Stimulated activated CD8-positive, alpha-beta memory T cell treated with anti-CD3 and anti-CD28 coated beads, Interleukin-4, amount 100 ng/mL, for 1 hour (primary cell): ENCODE results near the gene TRAF1.
A peak's percentile ranks its signal among the peaks of the same experiment; 100 is the strongest.

Experiments
- DNase-seq, 2 donors: peaks; one replicate each; pipeline ENCODE4 v3.0.0-alpha.2; 2020; ENCODE audit warnings: low read depth in 2 of 2, low spot score in 1 of 2

The TRAF1 gene

GRCh38 chr9:120890320-120891244 is 36.0 kb downstream of the TRAF1 start:
- DNase-seq: no peak

DNA sequence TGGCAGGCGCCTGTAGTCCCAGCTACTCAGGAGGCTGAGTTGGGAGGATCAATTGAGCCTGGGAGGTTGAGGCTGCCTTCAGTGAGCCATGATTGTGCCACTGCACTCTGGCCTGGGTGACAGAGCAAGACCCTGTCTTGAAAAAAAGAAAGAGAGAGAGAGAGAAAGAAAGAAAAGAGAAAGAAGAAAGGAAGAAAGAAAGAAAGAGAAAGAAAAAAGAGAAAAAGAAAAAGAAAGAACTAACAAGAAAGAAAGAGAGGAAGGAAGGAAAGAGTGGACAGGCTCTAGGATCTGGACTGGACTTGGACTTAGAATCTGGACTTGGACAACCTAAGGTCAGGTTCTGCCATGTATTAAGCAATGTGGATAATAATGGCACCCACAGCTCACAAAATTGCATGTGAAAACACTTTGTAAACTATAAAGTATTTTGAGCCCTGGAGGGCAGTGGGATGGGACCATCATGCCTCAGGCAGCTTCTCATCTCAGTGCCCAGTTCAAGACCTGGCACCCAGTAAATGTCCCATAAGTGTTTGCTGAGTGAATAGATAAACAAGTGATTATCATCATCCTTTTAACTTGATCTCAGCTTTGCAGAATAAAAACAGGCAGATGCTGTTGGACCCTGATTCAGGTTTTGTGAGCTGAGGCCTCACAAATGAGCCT is 36.9 kb downstream of the TRAF1 start:
- DNase-seq: no peak

GRCh38 chr9:120888626-120889025 is 38.0 kb downstream of the TRAF1 start:
- no peak for DNase-seq

DNA sequence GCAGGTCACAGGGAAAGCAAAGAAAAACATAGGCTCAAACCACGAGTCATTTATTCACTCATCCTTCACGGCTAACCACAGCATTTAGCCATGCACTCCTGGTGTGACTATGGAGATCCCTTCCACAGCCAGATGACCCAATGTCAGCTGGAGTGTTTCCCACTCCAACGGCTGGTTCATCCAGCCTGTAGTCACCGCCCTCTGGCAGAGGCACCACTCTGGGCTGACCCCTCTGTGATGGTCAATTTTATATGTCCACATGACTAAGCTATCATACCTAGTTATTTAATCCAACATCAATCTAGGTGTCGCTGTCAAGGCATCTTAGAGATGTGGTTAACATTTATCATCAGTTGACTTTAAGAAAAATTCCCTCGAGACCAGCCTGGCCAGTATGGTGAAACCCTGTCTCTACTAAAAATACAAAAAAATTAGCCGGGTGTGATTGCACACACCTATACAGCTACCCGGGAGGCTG is 40.1 kb downstream of the TRAF1 start:
- DNase-seq: no peak

DNA sequence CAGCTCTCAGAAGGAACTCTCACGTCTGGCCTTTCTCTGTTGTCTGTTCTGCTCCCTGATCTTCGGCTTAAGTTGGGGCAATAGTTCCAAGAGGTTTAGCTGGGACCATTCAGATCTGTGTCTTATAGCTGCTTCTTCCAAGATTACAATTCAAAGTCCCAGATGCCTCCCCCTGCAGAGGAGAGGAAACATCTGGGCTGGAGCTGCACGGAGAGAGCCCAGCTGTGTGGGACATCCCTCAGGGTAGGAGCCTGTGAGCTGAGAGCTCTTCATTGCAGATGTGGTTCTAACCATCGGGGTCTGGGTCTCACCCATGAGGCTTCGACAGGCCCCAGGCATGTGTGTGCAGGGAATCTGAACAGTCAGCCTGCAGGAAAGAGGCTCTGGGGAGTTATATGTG is 40.6 kb downstream of the TRAF1 start:
- no peak for DNase-seq

GRCh38 chr9:120885457-120885856 is 41.1 kb downstream of the TRAF1 start:
- no peak for DNase-seq

GRCh38 chr9:120883608-120883996 is 43.0 kb downstream of the TRAF1 start:
- DNase-seq: no peak

DNA sequence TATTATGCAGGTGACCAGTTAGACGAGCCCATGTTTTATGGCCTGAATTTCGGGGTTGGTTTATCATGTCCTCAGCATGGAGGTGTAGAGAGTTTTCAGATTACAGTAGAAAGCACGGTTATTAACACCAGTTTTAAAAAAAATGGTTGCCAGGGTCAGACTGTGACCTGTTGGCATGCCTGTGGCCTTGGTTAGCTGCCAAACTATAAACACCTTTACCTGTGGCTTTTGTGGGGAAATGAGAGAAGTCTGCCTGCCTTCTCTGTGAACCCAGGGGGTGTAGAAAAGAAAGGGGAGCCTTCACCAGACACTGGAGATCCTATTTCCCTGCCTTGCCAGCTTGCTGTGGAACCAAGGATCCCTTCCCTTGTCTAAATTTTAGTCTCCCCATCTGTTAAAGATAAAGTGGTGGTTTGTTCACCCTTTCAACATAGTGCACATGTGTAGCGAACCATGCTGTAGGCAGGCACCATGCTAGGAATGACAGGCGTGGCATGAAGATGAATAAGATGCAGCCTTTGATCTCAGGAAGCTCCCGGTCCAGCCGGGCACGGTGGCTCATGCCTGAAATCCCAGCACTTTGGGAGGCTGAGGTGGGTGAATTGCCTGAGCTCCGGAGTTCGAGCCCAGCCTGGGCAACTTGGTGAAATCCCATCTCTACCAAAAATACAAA is 43.5 kb downstream of the TRAF1 start:
- no peak for DNase-seq

DNA sequence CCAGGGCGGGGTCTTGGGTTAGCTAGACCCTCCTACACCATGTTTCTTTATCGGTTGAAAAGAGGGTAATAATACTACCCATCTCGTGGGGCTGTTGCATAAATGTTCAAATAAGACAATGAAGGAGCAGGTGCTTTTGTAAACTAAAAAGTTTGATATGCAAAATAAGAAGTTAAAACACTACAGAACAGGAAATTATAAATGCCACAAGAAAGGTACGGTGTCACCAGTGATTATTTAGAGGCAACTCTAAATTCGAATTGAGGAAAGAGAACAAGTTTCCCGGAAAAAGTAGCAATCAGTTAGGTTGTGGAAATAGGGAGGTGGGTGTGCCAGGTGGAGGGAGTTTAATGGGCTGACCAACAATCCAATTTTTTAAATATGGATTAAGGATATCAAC is 47.1 kb downstream of the TRAF1 start:
- DNase-seq: no peak

DNA sequence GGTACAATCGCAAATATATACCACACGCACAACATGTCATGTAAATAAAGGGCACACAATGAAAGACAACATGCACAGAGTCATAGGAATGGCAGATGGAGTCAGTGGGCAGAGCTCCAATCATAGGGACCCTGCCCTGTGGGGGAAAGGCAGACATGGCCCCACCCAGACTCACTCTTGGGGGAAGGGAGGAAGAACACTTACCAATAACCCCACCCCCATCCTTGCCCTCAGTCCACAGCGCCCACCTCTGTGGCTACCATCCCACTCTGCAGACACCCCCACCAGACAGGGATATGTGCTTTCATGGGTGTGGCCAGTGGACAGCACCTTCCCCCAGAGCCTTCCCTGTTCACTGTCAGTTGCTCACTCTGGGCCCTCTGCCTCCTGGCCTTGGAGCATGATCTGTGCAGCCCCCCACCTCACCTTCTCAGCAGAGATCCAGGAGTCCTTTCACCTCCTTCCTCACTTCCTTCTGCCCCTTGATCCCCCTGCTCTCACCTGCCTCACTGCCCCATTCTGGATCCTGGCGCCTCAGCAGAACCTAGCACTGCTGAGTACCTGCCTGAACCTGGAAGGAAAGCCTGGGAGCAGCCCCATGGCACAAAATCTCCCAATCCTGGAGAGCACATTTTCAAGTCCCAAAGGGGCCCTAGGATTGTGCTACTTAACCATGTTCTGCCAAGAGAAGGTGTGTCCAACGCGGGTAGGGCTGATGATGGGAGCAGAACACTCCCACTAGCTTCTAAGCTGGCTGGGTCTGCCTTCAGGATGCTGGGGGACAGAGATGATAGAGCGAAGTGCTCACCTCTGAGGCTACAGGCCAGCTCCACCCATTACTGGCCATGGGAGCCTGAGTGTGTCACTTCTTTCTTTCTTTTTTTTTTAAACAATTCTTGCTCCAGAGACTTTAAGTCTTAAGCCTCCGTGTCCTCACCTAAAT is 48.1 kb downstream of the TRAF1 start:
- DNase-seq: no peak

GRCh38 chr9:120877276-120878034 is 49.1 kb downstream of the TRAF1 start:
- no peak for DNase-seq

DNA sequence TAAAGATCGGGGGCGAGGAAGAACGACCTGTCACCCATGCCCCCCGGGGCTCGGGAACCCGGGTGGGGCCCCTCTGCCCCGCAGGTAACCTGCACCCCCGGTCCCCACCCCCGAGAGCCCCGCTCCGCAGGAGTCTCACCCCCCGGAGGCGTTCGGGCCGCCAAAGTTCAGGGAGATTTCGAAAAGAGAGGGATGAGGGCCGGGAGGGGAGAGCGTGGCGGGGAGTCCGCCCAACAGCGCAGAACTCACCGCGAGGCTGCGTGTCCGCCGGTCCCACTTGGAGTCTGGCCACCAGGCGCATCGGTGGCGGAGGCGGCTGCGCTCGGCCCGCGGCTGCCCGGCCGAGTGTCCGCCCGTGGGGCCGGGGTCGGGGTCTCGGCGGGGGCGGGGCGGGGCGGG is 49.8 kb downstream of the TRAF1 start, which contains the start of gene PHF19:
Gene PHF19, minus strand, starts transcription at position 347 of the 399 bp plus-strand sequence. CDS start 2,447 bp downstream, outside the sequence.
- no peak for DNase-seq

- DNase-seq: peak; percentile 55 to 59
Observed at GRCh38 chr9:120875954-120876841, 50.4 kb downstream of the TRAF1 start.

- DNase-seq: no peak
Observed at GRCh38 chr9:120875643-120875953, 51.0 kb downstream of the TRAF1 start.

GRCh38 chr9:120875195-120875565 is 51.4 kb downstream of the TRAF1 start:
- no peak for DNase-seq

DNA sequence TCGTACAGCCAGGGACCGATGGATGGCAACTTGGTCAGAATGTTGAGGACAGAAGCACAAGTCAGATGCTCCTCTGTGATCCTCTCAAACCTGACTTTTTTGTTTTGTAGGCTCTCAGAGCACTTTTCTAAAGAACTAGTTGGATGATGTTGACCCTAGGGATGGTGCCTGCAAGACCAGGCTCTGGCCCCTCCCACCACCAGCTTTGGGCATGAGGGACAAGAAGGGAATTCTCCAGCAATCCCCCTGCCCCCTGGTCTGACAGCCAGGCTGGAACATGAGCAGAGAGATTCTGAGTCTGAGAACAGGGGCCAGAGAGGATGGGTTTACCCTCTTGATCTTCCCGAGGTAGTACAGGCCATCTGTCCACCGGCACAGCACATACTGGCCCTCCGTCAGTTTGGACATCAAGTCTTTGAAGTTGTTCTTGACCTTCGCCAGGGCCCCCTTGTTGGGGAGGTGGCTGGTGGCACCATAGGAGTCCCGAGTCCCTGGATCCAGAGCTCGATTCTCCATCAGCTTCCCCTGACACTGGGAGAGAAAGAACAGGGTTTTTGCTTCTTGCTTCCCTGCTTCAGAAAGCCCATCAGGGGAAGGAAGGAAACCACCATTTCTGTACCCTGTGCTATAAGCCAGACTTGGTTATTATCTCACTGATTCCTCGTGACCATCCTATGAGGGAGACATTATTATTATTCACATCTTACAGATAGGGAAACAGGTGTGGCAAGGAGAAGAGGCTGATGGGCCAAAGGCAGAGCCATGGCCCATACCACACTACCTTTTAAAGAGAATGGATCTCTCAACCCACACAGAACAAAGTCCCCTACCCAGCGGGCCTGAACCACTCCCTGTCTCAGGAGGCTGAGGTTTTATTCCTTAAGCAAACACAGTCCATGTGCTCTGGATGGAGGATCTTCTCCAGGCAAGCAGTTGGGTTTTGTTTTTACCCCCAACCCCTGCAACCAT is 52.1 kb downstream of the TRAF1 start:
- no peak for DNase-seq

DNA sequence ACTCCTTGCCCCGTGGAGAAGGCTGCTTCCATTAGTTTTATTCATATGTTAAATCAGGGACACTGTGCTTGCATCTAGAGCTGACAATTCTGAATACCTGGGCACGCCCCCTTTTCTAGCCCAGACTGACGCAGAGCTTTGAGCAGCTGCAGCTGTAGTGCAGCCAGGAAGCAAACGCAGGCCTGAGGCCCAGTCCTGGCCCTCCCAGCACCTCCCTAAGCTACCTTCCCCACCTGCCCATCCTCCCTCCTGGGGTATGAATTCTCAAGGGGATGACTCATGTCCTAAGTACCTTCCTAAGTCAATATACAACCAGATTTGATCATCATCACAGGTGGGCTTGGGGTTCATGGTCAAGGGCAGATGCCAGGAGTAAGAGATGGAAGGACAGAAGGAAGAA is 53.1 kb downstream of the TRAF1 start:
- no peak for DNase-seq
